ENCODE data around the gene PPTC7. TPM values are rescaled to one million over a fixed set of nuclear protein-coding genes. Genes with fewer than 3 reads are reported as not detected.

Gene PPTC7
- total RNA-seq, 2 experiments from 2014 or later, result 43.1 to 44.5 TPM

GRCh38 chr12:110556705-110557104 lies 26.4 kb downstream of the PPTC7 start:
- Mint-ChIP-seq H3K36me3 (ENCODE audit: low read depth) (peaks cover 20% of the 10 kb centered on the region), H3K27me3 (no peaks in the 10 kb centered on the region), H3K27ac (no peak overlapping the region), H3K4me1 (ENCODE audit: low read depth) (peaks cover 58% of the 10 kb centered on the region), H3K9me3 (peaks cover 9% of the 10 kb centered on the region), H3K4me3 (no peak overlapping the region)
- ChIA-PET POLR2A (interaction anchor here (0.7 to 1.7 kb wide), 2 partner anchors 22 to 37 kb away, joined by 3 to 5 read pairs; no protein-coding TSS in a partner anchor), CTCF (interaction anchor here (0.8 to 1.3 kb wide), 4 partner anchors 43 to 271 kb away, joined by 3 to 7 read pairs (median 4); no protein-coding TSS in a partner anchor)
- no peak for DNase-seq
- ATAC-seq, result no peak
- intact Hi-C loops (cut with micrococcal nuclease), result no loop called here
- TF ChIP-seq CTCF (IDR thresholded peaks at IDR 0.05), result no peak

- TF ChIP-seq CTCF (IDR thresholded peaks at IDR 0.05), result no peak
- Mint-ChIP-seq H3K4me3 (no peak overlapping the region), H3K27ac (no peak overlapping the region), H3K27me3 (no peaks in the 10 kb centered on the region), H3K9me3 (peaks cover 9% of the 10 kb centered on the region), H3K36me3 (ENCODE audit: low read depth) (peaks cover 26% of the 10 kb centered on the region), H3K4me1 (ENCODE audit: low read depth) (peaks cover 56% of the 10 kb centered on the region)
- intact Hi-C loops (cut with micrococcal nuclease), result no loop called here
- POLR2A ChIA-PET, result interaction anchor here (0.7 to 1.7 kb wide), 3 partner anchors 23 to 36 kb away, joined by 3 to 5 read pairs (median 4); no protein-coding TSS in a partner anchor
- ATAC-seq (no peak), DNase-seq (no peak)
- CTCF ChIA-PET, result interaction anchor here (1.1 to 8.5 kb wide), 4 partner anchors 18 to 47 kb away, joined by 3 to 171 read pairs (median 6); no protein-coding TSS in a partner anchor
These were observed 27.3 kb downstream of the PPTC7 start for GRCh38 chr12:110555577-110556406.

GRCh38 chr12:110554184-110554583 lies 28.9 kb downstream of the PPTC7 start:
- Mint-ChIP-seq H3K9me3 (peaks cover 9% of the 10 kb centered on the region), H3K4me1 (ENCODE audit: low read depth) (peaks cover 61% of the 10 kb centered on the region), H3K27ac (peak overlapping the region; percentile 42), H3K36me3 (ENCODE audit: low read depth) (peaks cover 30% of the 10 kb centered on the region), H3K27me3 (no peaks in the 10 kb centered on the region), H3K4me3 (no peak overlapping the region)
- intact Hi-C loops (cut with micrococcal nuclease), result loop anchor here (5.0 kb wide), 1 partner anchor 48 kb away; no protein-coding TSS in a partner anchor
- ChIA-PET CTCF (interaction anchor here (0.7 to 8.5 kb wide), 7 partner anchors 16 to 47 kb away, joined by 3 to 171 read pairs (median 14); no protein-coding TSS in a partner anchor), POLR2A (interaction anchor here (1.5 kb wide), 1 partner anchor 32 kb away, joined by 4 read pairs; no protein-coding TSS in a partner anchor)
- no peak for TF ChIP-seq CTCF (IDR thresholded peaks at IDR 0.05)
- no peak for ATAC-seq
- DNase-seq, result no peak

- Mint-ChIP-seq H3K36me3 (ENCODE audit: low read depth) (peaks cover 22% of the 10 kb centered on the region), H3K4me1 (ENCODE audit: low read depth) (peaks cover 57% of the 10 kb centered on the region), H3K4me3 (no peak overlapping the region), H3K27me3 (no peaks in the 10 kb centered on the region), H3K27ac (no peak overlapping the region), H3K9me3 (no peaks in the 10 kb centered on the region)
- CTCF ChIA-PET, result interaction anchor here (1.1 to 8.5 kb wide), 12 partner anchors 11 to 119 kb away, joined by 3 to 171 read pairs (median 10); no protein-coding TSS in a partner anchor
- DNase-seq, result no peak
- intact Hi-C loops (cut with micrococcal nuclease), result loop anchor here (5.0 kb wide), 1 partner anchor 51 kb away; no protein-coding TSS in a partner anchor
- no peak for TF ChIP-seq CTCF (IDR thresholded peaks at IDR 0.05)
- POLR2A ChIA-PET, result interaction anchor here (0.6 kb wide), 1 partner anchor 40 kb away, joined by 3 read pairs; no protein-coding TSS in a partner anchor
- ATAC-seq, result no peak
These were observed 32.1 kb downstream of the PPTC7 start for GRCh38 chr12:110550981-110551380.

All from activated CD8-positive, alpha-beta T cell treated with anti-CD3 and anti-CD28 coated beads for 36 hours (primary cell).